ENCODE measurements around the gene FLNB.

The FLNB gene

GRCh38 chr3:58203541-58203940 lies 195.3 kb downstream of the FLNB start:
- H4K20me1 ChIP-seq (ENCODE audit: insufficient read depth, low read length) = no peaks in the 10 kb centered on the region
- H3K27ac ChIP-seq (ENCODE audit: low read depth, low read length, poor library complexity, severe bottlenecking) = no peak overlapping the region
- H3K4me1 ChIP-seq (ENCODE audit: insufficient read depth, low read length, severe bottlenecking) = no peaks in the 10 kb centered on the region
- no peak overlapping the region for H3K4me2 ChIP-seq (ENCODE audit: low read length)
- no peaks in the 10 kb centered on the region for H3K9me3 ChIP-seq (ENCODE audit: low read length)
- H3K9me2 ChIP-seq (ENCODE audit: low read depth, low read length) = no peaks in the 10 kb centered on the region
- no peaks in the 10 kb centered on the region for H3K36me3 ChIP-seq (ENCODE audit: insufficient read depth, low read length)
- peaks cover 7% of the 10 kb centered on the region; the same call in 1 of the 2 replicates for H3K27me3 ChIP-seq (ENCODE audit: insufficient read depth, low read length)
- H2AFZ ChIP-seq (ENCODE audit: low read length) = no peak overlapping the region
- TF ChIP-seq CTCF (IDR thresholded peaks at IDR 0.05; ENCODE audit: low read length) = no peak
- TF ChIP-seq EZH2 (IDR thresholded peaks at IDR 0.05; ENCODE audit: borderline replicate concordance, low read length) = no peak
- H3F3A ChIP-seq (ENCODE audit: insufficient read depth, low read length) = no peaks in the 10 kb centered on the region
- no peaks in the 10 kb centered on the region for H3K79me2 ChIP-seq (ENCODE audit: insufficient read depth, low read length)
- H3K9ac ChIP-seq (ENCODE audit: low read length) = no peak overlapping the region
- H3K4me3 ChIP-seq (ENCODE audit: low read depth, low read length, poor library complexity, severe bottlenecking) = no peak overlapping the region

GRCh38 chr3:58204720-58205119 lies 196.5 kb downstream of the FLNB start:
- Histone ChIP-seq H3K27me3 (ENCODE audit: insufficient read depth, low read length) (peaks cover 7% of the 10 kb centered on the region; the same call in 1 of the 2 replicates), H3K9me2 (ENCODE audit: low read depth, low read length) (no peaks in the 10 kb centered on the region), H3F3A (ENCODE audit: insufficient read depth, low read length) (no peaks in the 10 kb centered on the region), H3K9me3 (ENCODE audit: low read length) (no peaks in the 10 kb centered on the region), H3K27ac (ENCODE audit: low read depth, low read length, poor library complexity, severe bottlenecking) (no peak overlapping the region), H2AFZ (ENCODE audit: low read length) (no peak overlapping the region), H4K20me1 (ENCODE audit: insufficient read depth, low read length) (no peaks in the 10 kb centered on the region), H3K4me3 (ENCODE audit: low read depth, low read length, poor library complexity, severe bottlenecking) (no peak overlapping the region), H3K9ac (ENCODE audit: low read length) (no peak overlapping the region), H3K4me2 (ENCODE audit: low read length) (no peak overlapping the region), H3K79me2 (ENCODE audit: insufficient read depth, low read length) (no peaks in the 10 kb centered on the region), H3K36me3 (ENCODE audit: insufficient read depth, low read length) (no peaks in the 10 kb centered on the region), H3K4me1 (ENCODE audit: insufficient read depth, low read length, severe bottlenecking) (no peaks in the 10 kb centered on the region)
- no peak for TF ChIP-seq EZH2 (IDR thresholded peaks at IDR 0.05; ENCODE audit: borderline replicate concordance, low read length)
- TF ChIP-seq CTCF (IDR thresholded peaks at IDR 0.05; ENCODE audit: low read length) = no peak

GRCh38 chr3:58205981-58206380 lies 197.8 kb downstream of the FLNB start:
- Histone ChIP-seq H3K4me3 (ENCODE audit: low read depth, low read length, poor library complexity, severe bottlenecking) (no peak overlapping the region), H3K27ac (ENCODE audit: low read depth, low read length, poor library complexity, severe bottlenecking) (no peak overlapping the region), H3K9me2 (ENCODE audit: low read depth, low read length) (no peaks in the 10 kb centered on the region), H3K4me2 (ENCODE audit: low read length) (no peak overlapping the region), H3K27me3 (ENCODE audit: insufficient read depth, low read length) (peaks cover 2% of the 10 kb centered on the region; the same call in 1 of the 2 replicates), H3K9me3 (ENCODE audit: low read length) (no peaks in the 10 kb centered on the region), H3K4me1 (ENCODE audit: insufficient read depth, low read length, severe bottlenecking) (no peaks in the 10 kb centered on the region), H3F3A (ENCODE audit: insufficient read depth, low read length) (no peaks in the 10 kb centered on the region), H3K9ac (ENCODE audit: low read length) (no peak overlapping the region), H2AFZ (ENCODE audit: low read length) (no peak overlapping the region), H3K79me2 (ENCODE audit: insufficient read depth, low read length) (no peaks in the 10 kb centered on the region), H3K36me3 (ENCODE audit: insufficient read depth, low read length) (no peaks in the 10 kb centered on the region), H4K20me1 (ENCODE audit: insufficient read depth, low read length) (no peaks in the 10 kb centered on the region)
- TF ChIP-seq EZH2 (IDR thresholded peaks at IDR 0.05; ENCODE audit: borderline replicate concordance, low read length) (no peak), CTCF (IDR thresholded peaks at IDR 0.05; ENCODE audit: low read length) (no peak)
